WTC11 (cell line): Measurements from ENCODE around the gene IGF2BP1. TPM values are rescaled to one million over a fixed set of nuclear protein-coding genes. Genes with fewer than 3 reads are reported as not detected.

Experiments
- ATAC-seq: fragments of 200-7000 bp; cut with Tn5 transposase; 2 replicates; pipeline ENCODE4 v1.10.0; 2021; ENCODE audit warnings: mild to moderate bottlenecking, moderate library complexity
- CTCF ChIA-PET: fragments of 300-600 bp; sonication (Branson Sonifier 250); formaldehyde crosslinking; loops from one replicate; lab custom pipeline; 2021; ENCODE audit warnings: antibody characterized with exemption; lab: Charles Lee
- POLR2A ChIA-PET: fragments of 350-600 bp; sonication (Branson Sonifier 250); formaldehyde crosslinking; loops from one replicate; lab custom pipeline; 2021; ENCODE audit warnings: antibody characterized with exemption; lab: Charles Lee
- DNase-seq: peaks from one replicate; pipeline ENCODE4 v3.0.0; 2021; ENCODE audit warnings: low spot score
- H3K27ac Mint-ChIP-seq: 2 replicates; pipeline ENCODE4 v1.8.0; 2021; ENCODE audit warnings: mixed read lengths
- H3K27me3 Mint-ChIP-seq: 2 replicates; pipeline ENCODE4 v1.8.0; 2021; ENCODE audit warnings: low read depth, mild to moderate bottlenecking, moderate library complexity, mixed read lengths
- H3K36me3 Mint-ChIP-seq: 2 replicates; pipeline ENCODE4 v1.8.0; 2021; ENCODE audit warnings: mixed read lengths
- H3K4me1 Mint-ChIP-seq: 2 replicates; pipeline ENCODE4 v1.8.0; 2022; ENCODE audit warnings: mixed read lengths
- H3K4me3 Mint-ChIP-seq: 2 replicates; pipeline ENCODE4 v1.8.0; 2021; ENCODE audit warnings: mild to moderate bottlenecking, moderate library complexity, mixed read lengths
- H3K9me3 Mint-ChIP-seq: 2 replicates; pipeline ENCODE4 v1.8.0; 2021; ENCODE audit warnings: mixed read lengths
- CREB1 ChIP-seq: sonication (generic); formaldehyde crosslinking; IDR thresholded peaks from 2 replicates; pipeline ENCODE4 v1.8.0; 2023; ENCODE audit warnings: mild to moderate bottlenecking, missing genetic modification reagents
- EMX1 ChIP-seq: fragments of 250-450 bp; sonication (Bioruptor Pico); IDR thresholded peaks from 2 replicates; pipeline ENCODE4 v1.8.0; 2021; ENCODE audit warnings: mild to moderate bottlenecking
- ESRRA ChIP-seq: sonication (generic); formaldehyde crosslinking; IDR thresholded peaks from 2 replicates; pipeline ENCODE4 v1.8.1; 2022; ENCODE audit warnings: mild to moderate bottlenecking, missing genetic modification reagents, borderline replicate concordance
- MXD4 ChIP-seq: fragments of 250-450 bp; sonication (Bioruptor Pico); IDR thresholded peaks from 2 replicates; pipeline ENCODE4 v1.8.0; 2021; ENCODE audit warnings: mild to moderate bottlenecking, moderate library complexity, borderline replicate concordance
- NFATC4 ChIP-seq: fragments of 250-450 bp; sonication (Bioruptor Pico); IDR thresholded peaks from 2 replicates; pipeline ENCODE4 v1.9.0; 2021; ENCODE audit warnings: mild to moderate bottlenecking
- PRRX2 ChIP-seq: fragments of 250-450 bp; sonication (Bioruptor Pico); IDR thresholded peaks from 2 replicates; pipeline ENCODE4 v1.8.0; 2021; ENCODE audit warnings: mild to moderate bottlenecking
- RELA ChIP-seq: sonication (generic); formaldehyde crosslinking; IDR thresholded peaks from 2 replicates; pipeline ENCODE4 v1.8.1; 2022; ENCODE audit warnings: missing genetic modification reagents, mild to moderate bottlenecking, borderline replicate concordance
- ZNF396 ChIP-seq: fragments of 250-450 bp; sonication (Bioruptor Pico); IDR thresholded peaks from 2 replicates; pipeline ENCODE4 v1.8.0; 2021; ENCODE audit warnings: mild to moderate bottlenecking, moderate library complexity, borderline replicate concordance
- ZNF416 ChIP-seq: fragments of 250-450 bp; sonication (Bioruptor Pico); IDR thresholded peaks from 2 replicates; pipeline ENCODE4 v1.9.0; 2021; ENCODE audit warnings: mild to moderate bottlenecking, inconsistent platforms
- ZNF423 ChIP-seq: fragments of 250-450 bp; sonication (Bioruptor Pico); IDR thresholded peaks from 2 replicates; pipeline ENCODE4 v2.1.2; 2022; ENCODE audit warnings: mild to moderate bottlenecking, moderate library complexity
- total RNA-seq: library from RNA; stranded (reverse); gene quantifications from 3 replicates; pipeline ENCODE4 v1.2.3, GENCODE V29; 2021
- TF ChIP-seq, protein P1 (sequence below): sonication (generic); formaldehyde crosslinking; IDR thresholded peaks from 2 replicates; pipeline ENCODE4 v1.8.1; 2023; ENCODE audit warnings: mild to moderate bottlenecking, missing genetic modification reagents, moderate library complexity
- TF ChIP-seq, protein P2 (sequence below): sonication (generic); formaldehyde crosslinking; IDR thresholded peaks from 2 replicates; pipeline ENCODE4 v1.8.0; 2022; ENCODE audit warnings: mild to moderate bottlenecking, missing genetic modification reagents
- TF ChIP-seq, protein P3 (sequence below): sonication (generic); formaldehyde crosslinking; IDR thresholded peaks from 2 replicates; pipeline ENCODE4 v1.8.0; 2023; ENCODE audit warnings: mild to moderate bottlenecking, missing genetic modification reagents
- TF ChIP-seq, protein P4 (sequence below): fragments of 250-450 bp; sonication (Bioruptor Pico); IDR thresholded peaks from 2 replicates; pipeline ENCODE4 v1.9.0; 2021; ENCODE audit warnings: moderate library complexity, mild to moderate bottlenecking, inconsistent platforms, borderline replicate concordance
- TF ChIP-seq, protein P5 (sequence below): sonication (generic); formaldehyde crosslinking; IDR thresholded peaks from 2 replicates; pipeline ENCODE4 v1.8.1; 2023; ENCODE audit warnings: mild to moderate bottlenecking, moderate library complexity, missing genetic modification reagents
- TF ChIP-seq, protein P6 (sequence below): sonication (generic); formaldehyde crosslinking; IDR thresholded peaks from 2 replicates; pipeline ENCODE4 v1.8.0; 2022; ENCODE audit warnings: mild to moderate bottlenecking, missing genetic modification reagents

IGF2BP1 gene
- total RNA-seq, 1 experiment from 2014 or later: 392 TPM

DNA sequence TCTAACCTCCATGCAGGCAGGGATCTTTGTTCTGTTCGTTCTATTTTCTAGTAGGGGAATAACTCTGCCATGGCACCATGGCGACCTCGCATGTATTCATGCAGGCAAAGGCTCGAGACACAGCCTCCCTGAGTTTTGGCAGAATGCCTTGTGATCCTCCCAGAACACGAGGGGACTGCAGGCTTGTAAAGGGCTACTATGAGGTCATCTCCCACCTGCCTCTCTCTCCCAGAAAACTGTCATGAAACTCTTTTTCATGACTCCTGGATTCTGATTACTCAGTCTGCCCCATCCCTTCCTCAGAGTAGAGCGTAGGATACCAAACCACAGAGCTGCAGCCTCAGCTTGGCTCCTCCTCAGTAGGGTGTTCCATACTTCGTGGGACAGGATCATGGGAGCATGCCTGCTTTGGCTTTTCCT lies 64.3 kb downstream of the IGF2BP1 start:
- ChIA-PET POLR2A (no interaction called here), CTCF (no interaction called here)
- Mint-ChIP-seq H3K9me3 (no peaks in the 10 kb centered on the region; the same call in 1 of the 2 replicates), H3K27me3 (no peaks in the 10 kb centered on the region; the same call in 1 of the 2 replicates), H3K36me3 (no peaks in the 10 kb centered on the region)
- ATAC-seq: no peak
- no peak for DNase-seq
- TF ChIP-seq, protein P1, sequence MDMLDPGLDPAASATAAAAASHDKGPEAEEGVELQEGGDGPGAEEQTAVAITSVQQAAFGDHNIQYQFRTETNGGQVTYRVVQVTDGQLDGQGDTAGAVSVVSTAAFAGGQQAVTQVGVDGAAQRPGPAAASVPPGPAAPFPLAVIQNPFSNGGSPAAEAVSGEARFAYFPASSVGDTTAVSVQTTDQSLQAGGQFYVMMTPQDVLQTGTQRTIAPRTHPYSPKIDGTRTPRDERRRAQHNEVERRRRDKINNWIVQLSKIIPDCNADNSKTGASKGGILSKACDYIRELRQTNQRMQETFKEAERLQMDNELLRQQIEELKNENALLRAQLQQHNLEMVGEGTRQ (CRISPR knock-in tag): no peak
- TF ChIP-seq ZNF396 (CRISPR knock-in tag) (no peak), PRRX2 (CRISPR knock-in tag) (no peak), NFATC4 (CRISPR knock-in tag) (no peak), ZNF423 (CRISPR knock-in tag) (no peak), ZNF416 (CRISPR knock-in tag) (no peak), CREB1 (CRISPR knock-in tag) (no peak), ESRRA (no peak), RELA (CRISPR knock-in tag) (no peak), MXD4 (CRISPR knock-in tag) (no peak), EMX1 (CRISPR knock-in tag) (no peak)
- TF ChIP-seq, protein P2, sequence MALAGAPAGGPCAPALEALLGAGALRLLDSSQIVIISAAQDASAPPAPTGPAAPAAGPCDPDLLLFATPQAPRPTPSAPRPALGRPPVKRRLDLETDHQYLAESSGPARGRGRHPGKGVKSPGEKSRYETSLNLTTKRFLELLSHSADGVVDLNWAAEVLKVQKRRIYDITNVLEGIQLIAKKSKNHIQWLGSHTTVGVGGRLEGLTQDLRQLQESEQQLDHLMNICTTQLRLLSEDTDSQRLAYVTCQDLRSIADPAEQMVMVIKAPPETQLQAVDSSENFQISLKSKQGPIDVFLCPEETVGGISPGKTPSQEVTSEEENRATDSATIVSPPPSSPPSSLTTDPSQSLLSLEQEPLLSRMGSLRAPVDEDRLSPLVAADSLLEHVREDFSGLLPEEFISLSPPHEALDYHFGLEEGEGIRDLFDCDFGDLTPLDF (CRISPR knock-in tag): no peak
- TF ChIP-seq, protein P3, sequence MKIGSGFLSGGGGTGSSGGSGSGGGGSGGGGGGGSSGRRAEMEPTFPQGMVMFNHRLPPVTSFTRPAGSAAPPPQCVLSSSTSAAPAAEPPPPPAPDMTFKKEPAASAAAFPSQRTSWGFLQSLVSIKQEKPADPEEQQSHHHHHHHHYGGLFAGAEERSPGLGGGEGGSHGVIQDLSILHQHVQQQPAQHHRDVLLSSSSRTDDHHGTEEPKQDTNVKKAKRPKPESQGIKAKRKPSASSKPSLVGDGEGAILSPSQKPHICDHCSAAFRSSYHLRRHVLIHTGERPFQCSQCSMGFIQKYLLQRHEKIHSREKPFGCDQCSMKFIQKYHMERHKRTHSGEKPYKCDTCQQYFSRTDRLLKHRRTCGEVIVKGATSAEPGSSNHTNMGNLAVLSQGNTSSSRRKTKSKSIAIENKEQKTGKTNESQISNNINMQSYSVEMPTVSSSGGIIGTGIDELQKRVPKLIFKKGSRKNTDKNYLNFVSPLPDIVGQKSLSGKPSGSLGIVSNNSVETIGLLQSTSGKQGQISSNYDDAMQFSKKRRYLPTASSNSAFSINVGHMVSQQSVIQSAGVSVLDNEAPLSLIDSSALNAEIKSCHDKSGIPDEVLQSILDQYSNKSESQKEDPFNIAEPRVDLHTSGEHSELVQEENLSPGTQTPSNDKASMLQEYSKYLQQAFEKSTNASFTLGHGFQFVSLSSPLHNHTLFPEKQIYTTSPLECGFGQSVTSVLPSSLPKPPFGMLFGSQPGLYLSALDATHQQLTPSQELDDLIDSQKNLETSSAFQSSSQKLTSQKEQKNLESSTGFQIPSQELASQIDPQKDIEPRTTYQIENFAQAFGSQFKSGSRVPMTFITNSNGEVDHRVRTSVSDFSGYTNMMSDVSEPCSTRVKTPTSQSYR (CRISPR knock-in tag): no peak
- TF ChIP-seq, all 79 proteins: peak for 0
- Mint-ChIP-seq H3K4me3 (no peak overlapping the region), H3K27ac (no peak overlapping the region), H3K4me1 (no peaks in the 10 kb centered on the region)

DNA sequence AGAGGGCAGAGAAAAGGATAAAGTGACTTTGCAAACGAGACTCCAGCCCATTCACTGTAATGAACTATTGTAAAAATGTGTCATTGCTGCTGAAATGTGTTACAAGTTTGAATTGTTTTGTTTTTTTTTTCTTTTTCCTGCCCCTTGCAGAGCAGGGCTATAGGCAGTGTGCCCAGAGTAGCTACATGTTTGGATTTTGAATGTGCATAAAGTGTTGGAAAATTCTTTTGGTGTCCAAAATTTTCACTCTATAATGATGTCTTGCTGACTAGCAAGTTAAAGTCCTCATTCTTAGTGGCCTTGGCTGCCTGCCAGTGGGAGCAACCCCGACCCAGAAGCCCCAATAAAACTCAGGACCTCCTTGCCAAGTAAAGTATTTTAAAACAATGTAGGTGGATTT lies 66.5 kb downstream of the IGF2BP1 start:
- TF ChIP-seq, protein P4, sequence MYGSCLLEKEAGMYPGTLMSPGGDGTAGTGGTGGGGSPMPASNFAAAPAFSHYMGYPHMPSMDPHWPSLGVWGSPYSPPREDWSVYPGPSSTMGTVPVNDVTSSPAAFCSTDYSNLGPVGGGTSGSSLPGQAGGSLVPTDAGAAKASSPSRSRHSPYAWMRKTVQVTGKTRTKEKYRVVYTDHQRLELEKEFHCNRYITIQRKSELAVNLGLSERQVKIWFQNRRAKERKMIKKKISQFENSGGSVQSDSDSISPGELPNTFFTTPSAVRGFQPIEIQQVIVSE (CRISPR knock-in tag): no peak
- TF ChIP-seq, protein P5, sequence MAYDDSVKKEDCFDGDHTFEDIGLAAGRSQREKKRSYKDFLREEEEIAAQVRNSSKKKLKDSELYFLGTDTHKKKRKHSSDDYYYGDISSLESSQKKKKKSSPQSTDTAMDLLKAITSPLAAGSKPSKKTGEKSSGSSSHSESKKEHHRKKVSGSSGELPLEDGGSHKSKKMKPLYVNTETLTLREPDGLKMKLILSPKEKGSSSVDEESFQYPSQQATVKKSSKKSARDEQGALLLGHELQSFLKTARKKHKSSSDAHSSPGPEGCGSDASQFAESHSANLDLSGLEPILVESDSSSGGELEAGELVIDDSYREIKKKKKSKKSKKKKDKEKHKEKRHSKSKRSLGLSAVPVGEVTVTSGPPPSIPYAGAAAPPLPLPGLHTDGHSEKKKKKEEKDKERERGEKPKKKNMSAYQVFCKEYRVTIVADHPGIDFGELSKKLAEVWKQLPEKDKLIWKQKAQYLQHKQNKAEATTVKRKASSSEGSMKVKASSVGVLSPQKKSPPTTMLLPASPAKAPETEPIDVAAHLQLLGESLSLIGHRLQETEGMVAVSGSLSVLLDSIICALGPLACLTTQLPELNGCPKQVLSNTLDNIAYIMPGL: no peak
- TF ChIP-seq, protein P6, sequence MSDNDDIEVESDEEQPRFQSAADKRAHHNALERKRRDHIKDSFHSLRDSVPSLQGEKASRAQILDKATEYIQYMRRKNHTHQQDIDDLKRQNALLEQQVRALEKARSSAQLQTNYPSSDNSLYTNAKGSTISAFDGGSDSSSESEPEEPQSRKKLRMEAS (CRISPR knock-in tag): no peak
- DNase-seq (no peak), ATAC-seq (no peak)
- Mint-ChIP-seq H3K27me3 (no peaks in the 10 kb centered on the region; the same call in 1 of the 2 replicates), H3K27ac (no peak overlapping the region), H3K9me3 (no peaks in the 10 kb centered on the region; the same call in 1 of the 2 replicates), H3K4me3 (no peak overlapping the region), H3K36me3 (no peaks in the 10 kb centered on the region), H3K4me1 (peaks cover 5% of the 10 kb centered on the region)
- ChIA-PET POLR2A (no interaction called here), CTCF (no interaction called here)
